PC-3 (cell line): Measurements from ENCODE around the gene MAGI2.

Source experiments
- CTCF ChIP-seq: fragments of 300-600 bp; sonication (generic); conservative IDR thresholded peaks from 2 replicates; pipeline ENCODE4 v1.5.1; 2017; ENCODE audit warnings: antibody characterized with exemption, low read depth, mild to moderate bottlenecking, low read length
- EZH2 ChIP-seq: fragments of 300-600 bp; sonication (generic); IDR thresholded peaks from one replicate; pipeline ENCODE4 v1.6.1; 2017; ENCODE audit warnings: antibody characterized with exemption, mild to moderate bottlenecking, low read length; ENCODE audit not compliant: unreplicated experiment

- no peak for TF ChIP-seq CTCF
- TF ChIP-seq EZH2 = no peak
Observed at GRCh38 chr7:78176171-78176570, 1277.3 kb downstream of the MAGI2 start.
